ENCODE results near the gene KLHDC4. TPM values are rescaled to one million over a fixed set of nuclear protein-coding genes. Genes with fewer than 3 reads are reported as not detected.

The KLHDC4 gene
- total and polyA plus RNA-seq, 9 of the 15 experiments (the other 6 are each of a cell fraction or from before 2014, with no cell fraction given): 1.3 to 68.1 (median 32.8) TPM

GRCh38 chr16:87679593-87680271, 86.1 kb downstream of the KLHDC4 start:
- ATAC-seq (no peak), FAIRE-seq (no peak), DNase-seq (ENCODE audit: extremely low read depth in 1 of 4, low spot score in 3 of 4) (no peak)
- 11% methylated on average over 15 of the region's 18 CpGs for WGBS (ENCODE audit: insufficient coverage, low coverage, missing lambda C conversion rate)
- Histone ChIP-seq H3K4me3 (no peak overlapping the region), H3K4me2 (ENCODE audit: insufficient read depth, low read length) (no peak overlapping the region), H3K9ac (ENCODE audit: insufficient read depth in 1 of 2, low read depth in 2 of 2, low read length in 2 of 2) (no peak overlapping the region), H3K4me1 (replicated peaks in 1 of 2; ENCODE audit: control insufficient read depth in 2 of 2, insufficient read depth in 2 of 2, low read length in 2 of 2) (peaks cover 0 to 28% of the 10 kb centered on the region in 2 experiments; a peak in 2 of 5 replicates), H4K20me1 (replicated peaks; ENCODE audit: control insufficient read depth, insufficient read depth, low read length) (0 out of 2 replicates have a peak, but pooled peaks cover 7% of the 10 kb centered on the region), H3K9me1 (ENCODE audit: control insufficient read depth, insufficient read depth, low read length) (no peaks in the 10 kb centered on the region), H3K36me3 (ENCODE audit: control insufficient read depth, insufficient read depth, low read length) (no peaks in the 10 kb centered on the region), H2AFZ (ENCODE audit: low read depth, low read length) (no peak overlapping the region), H3K9me3 (replicated peaks; ENCODE audit: control insufficient read depth, insufficient read depth, low read depth, low read length) (no peaks in the 10 kb centered on the region), H3K27me3 (ENCODE audit: control insufficient read depth in 2 of 2, insufficient read depth in 2 of 2, low read length in 2 of 2) (peaks cover 19 to 69% of the 10 kb centered on the region in 2 experiments), H3K79me2 (ENCODE audit: control insufficient read depth, insufficient read depth, low read length) (no peaks in the 10 kb centered on the region), H3K27ac (ENCODE audit: extremely low read depth, low read depth, low read length) (no peak overlapping the region)
- POLR2A ChIA-PET: interaction anchor here (0.6 to 0.8 kb wide), 2 partner anchors 93 to 283 kb away, joined by 3 read pairs; no protein-coding TSS in a partner anchor
- in situ Hi-C loops (cut with MboI): no loop called here
- CTCF ChIA-PET (ENCODE audit: low intra/inter-chr PET ratio): no interaction called here
- BruUV-seq (replicated peaks): no TSS peak
- intact Hi-C loops (cut with micrococcal nuclease): no loop called here
- TF ChIP-seq ZNF324 (CRISPR knock-in tag; IDR thresholded peaks at IDR 0.05): no peak
- no peak for TF ChIP-seq ZNF398 (CRISPR knock-in tag; IDR thresholded peaks at IDR 0.05)
- no peak for TF ChIP-seq ZNF583 (CRISPR knock-in tag; IDR thresholded peaks at IDR 0.05)
- TF ChIP-seq TAF7 (tag; IDR thresholded peaks at IDR 0.05): no peak
- TF ChIP-seq TFAP4 (CRISPR knock-in tag; IDR thresholded peaks at IDR 0.05; ENCODE audit: borderline replicate concordance): no peak
- TF ChIP-seq KDM2B (CRISPR knock-in tag; IDR thresholded peaks at IDR 0.05): no peak
- no peak for TF ChIP-seq GTF3C2 (IDR thresholded peaks at IDR 0.05; ENCODE audit: borderline replicate concordance, extremely low read depth, insufficient read length)
- no peak for TF ChIP-seq RBM34 (IDR thresholded peaks at IDR 0.05; ENCODE audit: borderline replicate concordance, insufficient read depth, low read length)
- TF ChIP-seq POLR2AphosphoS2 (IDR thresholded peaks at IDR 0.05; ENCODE audit: low read length): no peak
- no peak for TF ChIP-seq ARID4B (CRISPR knock-in tag; IDR thresholded peaks at IDR 0.05)
